Colonic mucosa (tissue), 4 donors: Measurements from ENCODE around the gene SCN8A. TPM values are rescaled to one million over a fixed set of nuclear protein-coding genes. Genes with fewer than 3 reads are reported as not detected.

Source experiments
- DNase-seq: peaks from one replicate; pipeline ENCODE4 v3.0.0-alpha.2; 2020
- H3K27ac ChIP-seq: fragments of 200-600 bp; one replicate; pipeline ENCODE4 v1.8.0; 2021
- H3K27me3 ChIP-seq: fragments of 200-600 bp; one replicate; pipeline ENCODE4 v1.8.0; 2021
- H3K36me3 ChIP-seq: fragments of 200-600 bp; one replicate; pipeline ENCODE4 v1.8.0; 2021
- H3K4me1 ChIP-seq: fragments of 200-600 bp; one replicate; pipeline ENCODE4 v1.8.0; 2021; ENCODE audit warnings: mild to moderate bottlenecking
- H3K4me3 ChIP-seq: fragments of 200-600 bp; one replicate; pipeline ENCODE4 v1.8.0; 2021
- H3K9ac ChIP-seq, 2 donors: one replicate each; pipeline ENCODE4 v1.7.0; 2013; ENCODE audit warnings: control low read depth in 2 of 2, low read depth in 2 of 2, low read length in 2 of 2
- H3K9me3 ChIP-seq: fragments of 200-600 bp; one replicate; pipeline ENCODE4 v1.8.0; 2021
- CTCF ChIP-seq: fragments of 200-600 bp; IDR thresholded peaks from one replicate; pipeline ENCODE4 v1.8.0; 2022; ENCODE audit warnings: antibody characterized with exemption, mild to moderate bottlenecking
- intact Hi-C: fragments of 100-400 bp; cut with DNase I; formaldehyde crosslinking; loops from one replicate; pipeline ENCODE4 v1.14.1; 2022
- total RNA-seq, 2 donors: library from RNA; stranded (reverse); fragmentation: NEBNext Ultra II Directional in 1 of 2; extraction: Animal tissue kit (Norgen Biotek cat#: 25700) in 1 of 2; gene quantifications; one replicate each; pipeline ENCODE4 v1.2.1, GENCODE V29; 2021
- donor health status: healthy.
- donor health status: DM: no; HTN: no; CAD: no.
- donor health status: DM: no; HTN: no; CAD: no.

SCN8A gene
- total RNA-seq, 2 donors from 2014 or later, result 4.2 to 10.0 TPM

- DNase-seq, result no peak
- Histone ChIP-seq H3K27me3 (no peaks in the 10 kb centered on the region), H3K4me1 (no peaks in the 10 kb centered on the region), H3K9me3 (no peaks in the 10 kb centered on the region), H3K4me3 (no peak overlapping the region), H3K9ac (no peak overlapping the region), H3K36me3 (no peaks in the 10 kb centered on the region), H3K27ac (no peak overlapping the region)
- intact Hi-C loops, result no loop called here
- TF ChIP-seq CTCF, result no peak
These were observed 108.2 kb downstream of the SCN8A start for GRCh38 chr12:51699219-51699618.

GRCh38 chr12:51700887-51701286 is 109.9 kb downstream of the SCN8A start:
- Histone ChIP-seq H3K4me1 (no peaks in the 10 kb centered on the region), H3K27me3 (no peaks in the 10 kb centered on the region), H3K9me3 (no peaks in the 10 kb centered on the region), H3K36me3 (no peaks in the 10 kb centered on the region), H3K4me3 (no peak overlapping the region), H3K27ac (no peak overlapping the region), H3K9ac (no peak overlapping the region)
- DNase-seq, result no peak
- intact Hi-C loops, result no loop called here
- TF ChIP-seq CTCF, result no peak

GRCh38 chr12:51702587-51702986 is 111.6 kb downstream of the SCN8A start:
- TF ChIP-seq CTCF, result no peak
- Histone ChIP-seq H3K27ac (no peak overlapping the region), H3K4me3 (no peak overlapping the region), H3K9ac (no peak overlapping the region), H3K27me3 (no peaks in the 10 kb centered on the region), H3K4me1 (no peaks in the 10 kb centered on the region), H3K9me3 (no peaks in the 10 kb centered on the region), H3K36me3 (no peaks in the 10 kb centered on the region)
- no peak for DNase-seq
- intact Hi-C loops, result no loop called here

GRCh38 chr12:51705450-51705849 is 114.4 kb downstream of the SCN8A start:
- TF ChIP-seq CTCF, result no peak
- Histone ChIP-seq H3K27ac (no peak overlapping the region), H3K4me3 (no peak overlapping the region), H3K9me3 (no peaks in the 10 kb centered on the region), H3K9ac (no peak overlapping the region), H3K27me3 (no peaks in the 10 kb centered on the region), H3K4me1 (no peaks in the 10 kb centered on the region), H3K36me3 (no peaks in the 10 kb centered on the region)
- DNase-seq, result no peak
- intact Hi-C loops, result no loop called here

GRCh38 chr12:51706206-51706605 is 115.2 kb downstream of the SCN8A start:
- no peak overlapping the region for H3K9ac ChIP-seq
- no peak for DNase-seq
- H3K27me3 ChIP-seq, result no peaks in the 10 kb centered on the region
- H3K27ac ChIP-seq, result no peak overlapping the region
- H3K4me3 ChIP-seq, result no peak overlapping the region
- no peaks in the 10 kb centered on the region for H3K4me1 ChIP-seq
- TF ChIP-seq CTCF, result no peak
- no peaks in the 10 kb centered on the region for H3K36me3 ChIP-seq
- no peaks in the 10 kb centered on the region for H3K9me3 ChIP-seq
- intact Hi-C loops, result no loop called here

- no peak for TF ChIP-seq CTCF
- Histone ChIP-seq H3K9me3 (no peaks in the 10 kb centered on the region), H3K27ac (no peak overlapping the region), H3K9ac (no peak overlapping the region), H3K4me3 (no peak overlapping the region), H3K27me3 (no peaks in the 10 kb centered on the region), H3K4me1 (no peaks in the 10 kb centered on the region), H3K36me3 (no peaks in the 10 kb centered on the region)
- DNase-seq, result no peak
- intact Hi-C loops, result no loop called here
These were observed 123.6 kb downstream of the SCN8A start for GRCh38 chr12:51714666-51715065.
